Measurements from ENCODE around the gene PSMB3. TPM values are rescaled to one million over a fixed set of nuclear protein-coding genes. Genes with fewer than 3 reads are reported as not detected.

The PSMB3 gene
- total RNA-seq, 1 donor from 2014 or later: 118 TPM

DNA sequence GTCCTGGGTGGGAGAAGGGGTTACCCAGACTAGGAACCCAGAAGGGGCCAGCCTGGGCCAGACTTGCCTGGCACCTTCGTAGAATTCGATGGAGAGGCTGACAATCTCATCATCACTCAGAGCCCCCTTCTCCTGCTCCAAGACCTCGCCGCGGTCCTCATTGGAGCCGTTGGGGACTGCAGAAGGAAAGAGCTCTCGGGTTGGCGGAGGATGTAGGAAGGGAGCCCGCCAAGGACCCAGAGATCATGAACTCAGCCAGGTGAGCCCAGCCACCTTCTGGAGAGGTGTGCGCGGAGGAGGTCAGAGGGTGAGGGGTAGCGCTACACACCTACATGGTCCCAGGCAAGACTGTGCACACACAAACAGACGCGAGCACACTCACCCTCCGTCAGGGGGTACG, 13.9 kb upstream of the PSMB3 start:
- peaks cover 13% of the 10 kb centered on the region for H3K36me3 Mint-ChIP-seq (ENCODE audit: low read depth)
- no peak overlapping the region for H3K4me3 Mint-ChIP-seq (ENCODE audit: unreplicated experiment)
- no peak for DNase-seq (ENCODE audit: low spot score)
- H3K4me1 Mint-ChIP-seq (ENCODE audit: low read depth): peaks cover 32% of the 10 kb centered on the region
- no peaks in the 10 kb centered on the region for H3K9me3 Mint-ChIP-seq (ENCODE audit: low read depth)
- no peaks in the 10 kb centered on the region for H3K27me3 Mint-ChIP-seq (ENCODE audit: low read depth)
- no peak overlapping the region for H3K27ac Mint-ChIP-seq (ENCODE audit: unreplicated experiment)
- TF ChIP-seq, protein P1, sequence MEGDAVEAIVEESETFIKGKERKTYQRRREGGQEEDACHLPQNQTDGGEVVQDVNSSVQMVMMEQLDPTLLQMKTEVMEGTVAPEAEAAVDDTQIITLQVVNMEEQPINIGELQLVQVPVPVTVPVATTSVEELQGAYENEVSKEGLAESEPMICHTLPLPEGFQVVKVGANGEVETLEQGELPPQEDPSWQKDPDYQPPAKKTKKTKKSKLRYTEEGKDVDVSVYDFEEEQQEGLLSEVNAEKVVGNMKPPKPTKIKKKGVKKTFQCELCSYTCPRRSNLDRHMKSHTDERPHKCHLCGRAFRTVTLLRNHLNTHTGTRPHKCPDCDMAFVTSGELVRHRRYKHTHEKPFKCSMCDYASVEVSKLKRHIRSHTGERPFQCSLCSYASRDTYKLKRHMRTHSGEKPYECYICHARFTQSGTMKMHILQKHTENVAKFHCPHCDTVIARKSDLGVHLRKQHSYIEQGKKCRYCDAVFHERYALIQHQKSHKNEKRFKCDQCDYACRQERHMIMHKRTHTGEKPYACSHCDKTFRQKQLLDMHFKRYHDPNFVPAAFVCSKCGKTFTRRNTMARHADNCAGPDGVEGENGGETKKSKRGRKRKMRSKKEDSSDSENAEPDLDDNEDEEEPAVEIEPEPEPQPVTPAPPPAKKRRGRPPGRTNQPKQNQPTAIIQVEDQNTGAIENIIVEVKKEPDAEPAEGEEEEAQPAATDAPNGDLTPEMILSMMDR (IDR thresholded peaks at IDR 0.05): no peak

DNA sequence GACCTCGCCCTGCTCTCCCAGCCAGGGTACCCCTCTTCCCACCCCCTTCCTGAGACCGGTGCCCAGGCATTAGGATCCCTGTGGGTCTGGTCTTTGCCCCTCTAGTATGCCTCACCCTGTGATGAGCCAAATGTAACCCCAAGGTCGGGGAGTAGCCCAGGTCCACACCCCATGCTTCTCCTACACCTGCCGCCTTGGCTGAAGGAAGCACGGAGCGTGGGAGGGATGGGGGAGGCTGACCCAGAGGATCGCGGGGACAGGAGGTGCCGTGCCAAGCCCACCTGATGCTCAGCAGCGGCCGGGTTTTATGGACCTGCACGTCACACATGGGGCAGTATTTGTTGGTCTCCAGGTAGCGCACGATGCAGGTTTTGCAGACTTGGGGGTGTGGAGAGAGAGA, 13.2 kb upstream of the PSMB3 start:
- DNase-seq (ENCODE audit: low spot score): no peak
- no peak overlapping the region for H3K4me3 Mint-ChIP-seq (ENCODE audit: unreplicated experiment)
- H3K36me3 Mint-ChIP-seq (ENCODE audit: low read depth): peaks cover 13% of the 10 kb centered on the region
- TF ChIP-seq, protein P1 (IDR thresholded peaks at IDR 0.05): no peak
- H3K9me3 Mint-ChIP-seq (ENCODE audit: low read depth): no peaks in the 10 kb centered on the region
- H3K4me1 Mint-ChIP-seq (ENCODE audit: low read depth): peaks cover 37% of the 10 kb centered on the region
- no peak overlapping the region for H3K27ac Mint-ChIP-seq (ENCODE audit: unreplicated experiment)
- H3K27me3 Mint-ChIP-seq (ENCODE audit: low read depth): no peaks in the 10 kb centered on the region

DNA sequence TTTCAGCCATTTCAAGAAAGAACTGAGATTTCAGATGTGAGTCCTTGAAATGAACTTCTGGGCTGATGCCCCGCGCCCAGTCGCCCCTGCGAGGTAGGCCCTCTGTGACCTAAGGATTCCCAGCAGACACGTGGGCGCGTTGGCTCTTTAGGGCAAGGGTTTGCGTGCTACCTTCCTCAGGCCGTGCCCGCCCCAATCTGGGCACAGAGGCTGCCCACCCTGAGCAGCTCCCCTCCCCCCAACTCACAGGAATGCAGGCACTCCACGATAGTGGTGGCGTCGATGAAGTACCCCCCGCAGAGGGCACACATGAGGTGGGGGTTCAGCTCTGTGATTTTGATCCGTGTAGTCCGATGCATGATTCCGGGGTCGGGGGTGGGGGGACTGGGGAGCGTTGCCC, 12.5 kb upstream of the PSMB3 start:
- no peak overlapping the region for H3K4me3 Mint-ChIP-seq (ENCODE audit: unreplicated experiment)
- TF ChIP-seq, protein P1 (IDR thresholded peaks at IDR 0.05): no peak

DNA sequence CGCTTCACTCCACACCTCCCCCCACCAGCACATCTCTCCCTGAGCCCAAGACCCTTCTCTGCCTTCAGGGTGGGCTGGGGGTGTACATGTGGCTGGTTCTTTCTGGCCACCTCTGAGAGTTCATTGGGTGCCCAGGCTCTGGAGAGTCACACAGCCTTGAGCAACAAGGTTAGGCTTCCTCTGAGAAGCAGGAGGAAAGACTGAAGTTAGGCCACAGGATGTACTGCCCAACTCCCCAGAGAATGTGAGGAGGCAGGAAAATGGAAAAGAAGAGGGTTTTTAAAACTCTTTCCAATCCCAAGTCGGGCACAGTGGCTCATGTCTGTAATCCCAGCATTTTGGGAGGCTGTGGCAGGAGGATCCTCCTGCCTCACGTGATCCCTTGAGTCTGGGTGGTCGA, 11.7 kb upstream of the PSMB3 start:
- peak overlapping the region; percentile 76 for H3K27ac Mint-ChIP-seq (ENCODE audit: unreplicated experiment)
- no peak for DNase-seq (ENCODE audit: low spot score)
- no peaks in the 10 kb centered on the region for H3K27me3 Mint-ChIP-seq (ENCODE audit: low read depth)
- H3K4me1 Mint-ChIP-seq (ENCODE audit: low read depth): peaks cover 42% of the 10 kb centered on the region
- H3K4me3 Mint-ChIP-seq (ENCODE audit: unreplicated experiment): no peak overlapping the region
- H3K36me3 Mint-ChIP-seq (ENCODE audit: low read depth): peaks cover 9% of the 10 kb centered on the region
- no peaks in the 10 kb centered on the region for H3K9me3 Mint-ChIP-seq (ENCODE audit: low read depth)
- TF ChIP-seq, protein P1 (IDR thresholded peaks at IDR 0.05): no peak

More for the DNA sequence above, 12.5 kb upstream of the PSMB3 start:
- H3K4me1 Mint-ChIP-seq (ENCODE audit: low read depth): peaks cover 40% of the 10 kb centered on the region
- DNase-seq (ENCODE audit: low spot score): no peak
- H3K27me3 Mint-ChIP-seq (ENCODE audit: low read depth): no peaks in the 10 kb centered on the region
- H3K36me3 Mint-ChIP-seq (ENCODE audit: low read depth): peaks cover 12% of the 10 kb centered on the region
- no peaks in the 10 kb centered on the region for H3K9me3 Mint-ChIP-seq (ENCODE audit: low read depth)
- H3K27ac Mint-ChIP-seq (ENCODE audit: unreplicated experiment): no peak overlapping the region

DNA sequence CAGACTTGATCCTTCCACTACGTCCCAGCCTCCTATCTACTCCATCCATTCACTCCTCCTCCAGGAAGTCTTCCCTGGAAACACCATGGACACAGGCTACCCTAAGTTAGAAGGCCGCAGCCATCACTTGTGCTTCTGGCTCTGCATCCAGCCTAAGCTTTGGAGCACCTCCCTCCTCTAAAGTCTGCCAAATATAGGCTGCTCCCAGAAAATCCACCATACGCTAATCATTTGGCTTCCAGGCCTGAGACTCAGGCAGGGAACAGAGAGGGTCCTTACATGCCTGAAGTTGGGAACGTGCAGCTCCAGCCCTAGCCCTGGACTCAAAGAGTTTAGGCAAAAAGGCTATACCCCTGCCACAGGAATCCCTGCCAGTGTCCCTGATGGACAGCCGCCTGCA, 11.1 kb upstream of the PSMB3 start:
- no peaks in the 10 kb centered on the region for H3K27me3 Mint-ChIP-seq (ENCODE audit: low read depth)
- DNase-seq (ENCODE audit: low spot score): no peak
- H3K36me3 Mint-ChIP-seq (ENCODE audit: low read depth): peaks cover 9% of the 10 kb centered on the region
- TF ChIP-seq, protein P1 (IDR thresholded peaks at IDR 0.05): no peak
- H3K9me3 Mint-ChIP-seq (ENCODE audit: low read depth): no peaks in the 10 kb centered on the region
- peaks cover 48% of the 10 kb centered on the region for H3K4me1 Mint-ChIP-seq (ENCODE audit: low read depth)
- H3K27ac Mint-ChIP-seq (ENCODE audit: unreplicated experiment): peak overlapping the region; percentile 49
- no peak overlapping the region for H3K4me3 Mint-ChIP-seq (ENCODE audit: unreplicated experiment)

Measured in chondrocyte (in vitro differentiated cells).